HFFc6 (cell line): Measurements from ENCODE around the gene PHOSPHO1. TPM values are rescaled to one million over a fixed set of nuclear protein-coding genes. Genes with fewer than 3 reads are reported as not detected.

Experiments used
- DNase-seq: peaks from one replicate; pipeline ENCODE4 v3.0.0-alpha.2; 2018
- H3K27ac Mint-ChIP-seq: 2 replicates; pipeline ENCODE4 v1.8.0; 2020; ENCODE audit warnings: mild to moderate bottlenecking, mixed read lengths
- H3K27me3 Mint-ChIP-seq: 2 replicates; pipeline ENCODE4 v1.8.0; 2021; ENCODE audit warnings: mild to moderate bottlenecking, moderate library complexity, mixed read lengths; ENCODE audit not compliant: insufficient read depth
- H3K36me3 Mint-ChIP-seq: 2 replicates; pipeline ENCODE4 v1.8.0; 2021; ENCODE audit warnings: low read depth, mixed read lengths
- H3K4me1 Mint-ChIP-seq: 2 replicates; pipeline ENCODE4 v1.8.0; 2020; ENCODE audit warnings: low read depth, mixed read lengths
- H3K4me3 Mint-ChIP-seq: 2 replicates; pipeline ENCODE4 v1.8.0; 2020; ENCODE audit warnings: mild to moderate bottlenecking, moderate library complexity, mixed read lengths
- H3K9me3 Mint-ChIP-seq: 2 replicates; pipeline ENCODE4 v1.8.0; 2020; ENCODE audit warnings: mild to moderate bottlenecking, mixed read lengths
- total RNA-seq, 6 experiments: library from RNA; stranded (reverse); fragmentation: NEBNext Ultra II Directional; extraction: Animal tissue kit (Norgen Biotek cat#: 25700); gene quantifications; 2 replicates in 1 of 6; 3 replicates in 5 of 6; pipeline ENCODE4 v1.2.3, GENCODE V29; 2021
- TF ChIP-seq, protein P1 (sequence below): fragments of 200-600 bp; sonication (generic); IDR thresholded peaks from 2 replicates; pipeline ENCODE4 v1.5.0; 2021; ENCODE audit warnings: antibody characterized with exemption, mild to moderate bottlenecking

Gene PHOSPHO1
- total RNA-seq, 6 experiments from 2014 or later: 0.13 to 0.17 (median 0.17) TPM; not detected in 3

DNA sequence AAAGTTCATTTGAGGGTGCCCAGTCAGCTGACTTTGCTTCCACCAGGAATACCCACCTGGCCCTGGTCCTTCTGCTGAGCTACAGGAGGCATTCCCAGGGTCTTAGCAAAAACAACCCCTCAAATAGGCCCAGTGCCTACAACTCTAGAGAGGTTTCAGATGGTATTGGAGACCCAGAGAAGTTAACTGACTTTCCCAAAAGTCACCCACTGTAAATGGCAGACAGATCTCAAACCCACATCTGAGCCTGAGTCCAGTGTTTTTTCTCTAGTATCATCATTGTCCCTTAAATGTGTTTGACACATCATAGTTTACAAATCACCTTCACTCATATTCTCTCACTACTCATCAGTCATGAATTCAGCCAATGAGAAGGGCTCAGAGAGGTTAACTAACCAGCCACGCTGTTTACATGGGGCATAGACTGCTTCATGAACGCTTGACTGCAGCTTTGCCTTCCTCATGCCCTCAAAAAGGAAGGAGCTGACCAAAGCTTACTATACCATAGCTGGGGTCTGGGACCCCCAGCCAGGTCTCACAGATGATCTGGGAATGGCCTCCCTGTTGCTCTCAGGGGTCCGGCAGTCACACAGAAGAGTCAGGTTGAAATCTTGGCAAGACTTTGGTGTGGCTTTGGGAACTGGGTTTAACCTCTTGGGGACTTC lies 3.7 kb downstream of the PHOSPHO1 start:
- Mint-ChIP-seq H3K4me3 (no peak overlapping the region), H3K36me3 (no peaks in the 10 kb centered on the region), H3K4me1 (peaks cover 12% of the 10 kb centered on the region; the same call in 1 of the 2 replicates), H3K27ac (no peak overlapping the region), H3K9me3 (no peaks in the 10 kb centered on the region), H3K27me3 (peaks cover 47% of the 10 kb centered on the region)
- DNase-seq: no peak
- TF ChIP-seq, protein P1, sequence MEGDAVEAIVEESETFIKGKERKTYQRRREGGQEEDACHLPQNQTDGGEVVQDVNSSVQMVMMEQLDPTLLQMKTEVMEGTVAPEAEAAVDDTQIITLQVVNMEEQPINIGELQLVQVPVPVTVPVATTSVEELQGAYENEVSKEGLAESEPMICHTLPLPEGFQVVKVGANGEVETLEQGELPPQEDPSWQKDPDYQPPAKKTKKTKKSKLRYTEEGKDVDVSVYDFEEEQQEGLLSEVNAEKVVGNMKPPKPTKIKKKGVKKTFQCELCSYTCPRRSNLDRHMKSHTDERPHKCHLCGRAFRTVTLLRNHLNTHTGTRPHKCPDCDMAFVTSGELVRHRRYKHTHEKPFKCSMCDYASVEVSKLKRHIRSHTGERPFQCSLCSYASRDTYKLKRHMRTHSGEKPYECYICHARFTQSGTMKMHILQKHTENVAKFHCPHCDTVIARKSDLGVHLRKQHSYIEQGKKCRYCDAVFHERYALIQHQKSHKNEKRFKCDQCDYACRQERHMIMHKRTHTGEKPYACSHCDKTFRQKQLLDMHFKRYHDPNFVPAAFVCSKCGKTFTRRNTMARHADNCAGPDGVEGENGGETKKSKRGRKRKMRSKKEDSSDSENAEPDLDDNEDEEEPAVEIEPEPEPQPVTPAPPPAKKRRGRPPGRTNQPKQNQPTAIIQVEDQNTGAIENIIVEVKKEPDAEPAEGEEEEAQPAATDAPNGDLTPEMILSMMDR: no peak

DNA sequence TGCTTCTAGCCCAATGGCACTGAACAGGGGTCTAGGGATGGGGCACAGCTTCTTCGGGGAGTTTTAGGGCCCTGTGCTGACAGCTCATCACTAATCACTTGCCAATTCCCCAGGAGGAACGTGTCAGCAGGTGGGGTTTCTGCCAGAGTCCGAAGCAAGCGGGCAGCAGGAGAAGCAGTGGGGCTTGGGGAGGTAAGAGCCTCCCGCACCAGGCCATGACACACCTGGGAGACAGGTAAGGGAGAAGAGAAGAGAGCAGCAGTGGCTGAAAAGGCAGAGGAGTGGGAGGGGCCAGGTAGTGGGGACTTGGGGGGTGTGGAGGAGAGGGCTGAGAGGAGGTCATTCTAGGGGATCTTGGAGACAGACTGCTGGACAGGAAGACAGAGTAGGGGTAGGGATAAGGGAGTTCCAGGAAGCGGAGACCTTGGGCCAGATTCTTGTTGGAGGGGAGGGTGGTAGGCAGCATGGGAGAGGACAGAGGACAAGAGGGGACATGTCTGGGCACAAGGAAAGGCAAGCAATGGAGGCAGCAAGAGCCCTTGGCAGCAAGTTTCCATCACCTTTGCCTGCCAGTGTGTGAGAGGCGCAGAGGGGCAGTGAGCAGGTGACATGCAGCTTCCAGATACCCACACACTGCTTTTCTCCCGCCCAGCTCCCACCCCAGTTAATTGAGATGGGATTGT lies 4.9 kb downstream of the PHOSPHO1 start:
- no peak for DNase-seq
- no peak overlapping the region for H3K4me3 Mint-ChIP-seq
- TF ChIP-seq, protein P1: no peak
- no peak overlapping the region for H3K27ac Mint-ChIP-seq
- no peaks in the 10 kb centered on the region for H3K9me3 Mint-ChIP-seq
- no peaks in the 10 kb centered on the region for H3K36me3 Mint-ChIP-seq
- peaks cover 6% of the 10 kb centered on the region; the same call in 1 of the 2 replicates for H3K4me1 Mint-ChIP-seq
- peaks cover 51% of the 10 kb centered on the region for H3K27me3 Mint-ChIP-seq

DNA sequence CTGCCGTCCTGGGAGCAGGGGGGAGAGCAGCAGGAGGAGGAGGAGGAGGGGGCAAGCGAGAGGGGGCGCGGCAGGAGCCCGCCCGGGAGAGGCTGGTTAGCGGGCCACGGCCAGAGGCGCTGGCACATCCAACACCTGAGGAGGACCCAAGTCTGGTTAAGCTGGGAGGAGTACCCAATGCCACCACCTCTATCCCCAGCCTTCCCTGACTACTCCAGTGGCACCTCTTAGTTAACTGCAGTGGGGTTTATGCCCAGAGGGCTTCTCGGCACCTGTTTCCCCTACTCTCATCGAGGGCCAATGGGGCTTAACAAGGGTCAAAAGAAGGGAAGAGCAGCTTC lies 5.6 kb downstream of the PHOSPHO1 start:
- no peaks in the 10 kb centered on the region for H3K36me3 Mint-ChIP-seq
- H3K4me1 Mint-ChIP-seq: peaks cover 6% of the 10 kb centered on the region; the same call in 1 of the 2 replicates

DNA sequence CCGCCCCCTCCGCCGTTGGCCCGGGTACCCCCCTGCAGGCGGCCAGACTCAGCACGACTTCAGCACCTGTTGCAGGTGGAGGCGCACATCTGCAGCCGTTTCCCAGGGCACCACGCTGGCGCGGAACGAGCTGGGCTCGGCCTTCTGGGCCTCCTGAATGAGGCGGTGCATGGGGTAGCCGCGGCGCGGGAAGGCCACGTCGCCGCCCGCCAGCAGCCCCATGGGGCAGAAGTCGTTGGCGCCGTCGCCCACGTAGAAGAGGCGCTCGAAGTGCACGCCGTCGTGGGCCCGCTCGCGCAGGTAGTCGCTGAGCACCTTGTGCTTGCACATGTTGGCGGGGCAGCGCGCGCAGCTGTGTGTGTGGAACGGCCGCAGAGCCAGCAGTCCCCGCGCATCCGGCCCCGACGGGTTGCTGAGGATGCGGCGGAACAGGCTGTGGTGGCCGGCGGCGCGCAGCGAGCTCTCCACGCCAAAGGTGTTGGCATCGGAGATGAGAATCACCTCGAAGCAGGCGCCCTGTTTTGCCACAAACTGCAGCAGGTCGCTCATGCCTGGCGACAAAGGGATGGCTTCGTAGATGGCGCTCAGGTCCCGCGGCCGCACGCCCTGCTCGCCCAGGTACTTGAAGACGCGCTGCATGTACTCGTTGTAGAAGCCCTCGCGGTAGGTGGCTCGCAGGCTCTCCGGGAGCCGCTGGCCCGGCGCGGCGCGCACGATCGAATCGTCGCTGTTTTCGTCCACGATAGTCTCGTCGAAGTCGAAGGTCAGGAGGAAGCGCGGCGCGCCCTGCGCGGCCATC lies 6.2 kb downstream of the PHOSPHO1 start:
- Mint-ChIP-seq H3K36me3 (no peaks in the 10 kb centered on the region), H3K9me3 (no peaks in the 10 kb centered on the region), H3K4me3 (no peak overlapping the region), H3K4me1 (peaks cover 6% of the 10 kb centered on the region; the same call in 1 of the 2 replicates), H3K27me3 (peaks cover 48% of the 10 kb centered on the region), H3K27ac (no peak overlapping the region)
- TF ChIP-seq, protein P1: no peak
- DNase-seq: no peak

More for the DNA sequence above, 5.6 kb downstream of the PHOSPHO1 start:
- no peak overlapping the region for H3K27ac Mint-ChIP-seq
- TF ChIP-seq, protein P1: no peak
- DNase-seq: no peak
- no peaks in the 10 kb centered on the region for H3K9me3 Mint-ChIP-seq
- H3K27me3 Mint-ChIP-seq: peaks cover 51% of the 10 kb centered on the region
- no peak overlapping the region for H3K4me3 Mint-ChIP-seq

DNA sequence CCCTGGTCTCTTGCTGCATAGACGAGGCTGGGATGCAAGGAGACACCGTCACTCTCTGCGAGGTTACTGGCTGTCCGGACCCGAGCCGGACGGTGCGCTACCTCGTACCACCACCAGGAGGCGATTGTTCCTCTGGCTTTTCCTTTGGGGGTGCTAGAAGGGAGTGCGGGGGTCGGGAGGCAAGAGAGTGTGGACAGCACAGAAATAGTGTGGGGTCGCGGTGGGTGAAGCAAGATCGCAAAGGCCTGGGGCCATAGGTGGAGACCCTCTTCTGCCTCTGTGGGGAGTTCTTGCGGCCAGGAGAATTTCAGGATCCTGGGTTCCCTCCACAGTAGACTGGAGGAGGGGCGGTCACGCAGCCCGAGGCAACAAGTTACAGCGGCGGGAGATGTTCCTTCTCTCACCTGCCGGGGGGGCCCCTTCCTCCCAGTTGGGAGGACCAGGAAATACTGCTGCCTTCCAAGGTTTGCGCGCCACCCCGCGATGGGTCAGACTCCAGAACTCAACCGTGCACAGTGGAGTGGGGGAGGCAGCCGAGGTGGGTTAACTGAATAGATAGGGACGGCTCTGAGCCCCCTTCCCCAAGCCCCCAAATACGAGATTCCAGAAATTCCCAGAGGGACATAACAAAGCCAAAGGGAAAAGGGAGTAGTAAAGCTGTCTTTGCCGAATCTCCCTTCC lies 6.9 kb downstream of the PHOSPHO1 start:
- TF ChIP-seq, protein P1: peak; percentile 93
- no peak for DNase-seq
- H3K4me1 Mint-ChIP-seq: peaks cover 6% of the 10 kb centered on the region; the same call in 1 of the 2 replicates
- no peak overlapping the region for H3K4me3 Mint-ChIP-seq
- no peak overlapping the region for H3K27ac Mint-ChIP-seq
- H3K9me3 Mint-ChIP-seq: no peaks in the 10 kb centered on the region
- peaks cover 42% of the 10 kb centered on the region for H3K27me3 Mint-ChIP-seq
- H3K36me3 Mint-ChIP-seq: no peaks in the 10 kb centered on the region
